BE2C (cell line): Measurements from ENCODE around the gene ECM1.

Experiments used
- DNase-seq: peaks from one replicate; pipeline ENCODE4 v3.0.0-alpha.2; 2020
- H3K27me3 ChIP-seq: fragments of 250-450 bp; sonication (Bioruptor Pico); 2 replicates; pipeline ENCODE4 v1.5.1; 2020; ENCODE audit warnings: mild to moderate bottlenecking
- H3K36me3 ChIP-seq: fragments of 250-450 bp; sonication (Bioruptor Pico); 2 replicates; pipeline ENCODE4 v1.5.1; 2020; ENCODE audit warnings: mild to moderate bottlenecking
- H3K4me1 ChIP-seq: fragments of 250-450 bp; sonication (Bioruptor Pico); 2 replicates; pipeline ENCODE4 v1.5.1; 2020
- H3K4me3 ChIP-seq: 2 replicates; pipeline ENCODE4 v1.5.1; 2011; ENCODE audit warnings: low read depth, low read length
- H3K9me3 ChIP-seq: fragments of 250-450 bp; sonication (Bioruptor Pico); 2 replicates; pipeline ENCODE4 v1.5.1; 2020
- TF ChIP-seq, protein P1 (sequence below): IDR thresholded peaks from 2 replicates; pipeline ENCODE4 v1.5.1; 2012; ENCODE audit warnings: mild to moderate bottlenecking, low read depth, low read length

The ECM1 gene

DNA sequence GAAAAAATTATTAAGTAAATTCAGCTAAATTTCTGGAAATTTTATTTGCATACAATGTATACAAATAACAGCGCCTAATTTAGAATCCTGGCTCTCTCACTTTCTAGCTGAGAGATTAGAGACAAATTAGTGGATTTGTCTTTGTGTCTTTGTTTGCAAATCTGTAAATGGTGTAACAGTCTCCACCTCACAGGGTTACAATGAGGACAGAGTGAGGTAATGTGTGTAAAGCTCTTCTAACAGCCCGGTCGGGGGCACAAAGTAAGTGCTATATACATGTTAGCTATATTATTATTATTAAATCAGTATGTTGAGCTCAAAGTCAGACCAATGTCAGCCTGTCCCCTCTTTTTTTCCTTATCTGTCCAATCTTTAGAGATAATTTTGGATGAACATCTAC lies 36.3 kb downstream of the ECM1 start:
- Histone ChIP-seq H3K9me3 (no peaks in the 10 kb centered on the region), H3K27me3 (no peaks in the 10 kb centered on the region), H3K4me1 (no peaks in the 10 kb centered on the region), H3K36me3 (no peaks in the 10 kb centered on the region), H3K4me3 (no peak overlapping the region)
- TF ChIP-seq, protein P1, sequence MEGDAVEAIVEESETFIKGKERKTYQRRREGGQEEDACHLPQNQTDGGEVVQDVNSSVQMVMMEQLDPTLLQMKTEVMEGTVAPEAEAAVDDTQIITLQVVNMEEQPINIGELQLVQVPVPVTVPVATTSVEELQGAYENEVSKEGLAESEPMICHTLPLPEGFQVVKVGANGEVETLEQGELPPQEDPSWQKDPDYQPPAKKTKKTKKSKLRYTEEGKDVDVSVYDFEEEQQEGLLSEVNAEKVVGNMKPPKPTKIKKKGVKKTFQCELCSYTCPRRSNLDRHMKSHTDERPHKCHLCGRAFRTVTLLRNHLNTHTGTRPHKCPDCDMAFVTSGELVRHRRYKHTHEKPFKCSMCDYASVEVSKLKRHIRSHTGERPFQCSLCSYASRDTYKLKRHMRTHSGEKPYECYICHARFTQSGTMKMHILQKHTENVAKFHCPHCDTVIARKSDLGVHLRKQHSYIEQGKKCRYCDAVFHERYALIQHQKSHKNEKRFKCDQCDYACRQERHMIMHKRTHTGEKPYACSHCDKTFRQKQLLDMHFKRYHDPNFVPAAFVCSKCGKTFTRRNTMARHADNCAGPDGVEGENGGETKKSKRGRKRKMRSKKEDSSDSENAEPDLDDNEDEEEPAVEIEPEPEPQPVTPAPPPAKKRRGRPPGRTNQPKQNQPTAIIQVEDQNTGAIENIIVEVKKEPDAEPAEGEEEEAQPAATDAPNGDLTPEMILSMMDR = no peak
- DNase-seq = no peak

DNA sequence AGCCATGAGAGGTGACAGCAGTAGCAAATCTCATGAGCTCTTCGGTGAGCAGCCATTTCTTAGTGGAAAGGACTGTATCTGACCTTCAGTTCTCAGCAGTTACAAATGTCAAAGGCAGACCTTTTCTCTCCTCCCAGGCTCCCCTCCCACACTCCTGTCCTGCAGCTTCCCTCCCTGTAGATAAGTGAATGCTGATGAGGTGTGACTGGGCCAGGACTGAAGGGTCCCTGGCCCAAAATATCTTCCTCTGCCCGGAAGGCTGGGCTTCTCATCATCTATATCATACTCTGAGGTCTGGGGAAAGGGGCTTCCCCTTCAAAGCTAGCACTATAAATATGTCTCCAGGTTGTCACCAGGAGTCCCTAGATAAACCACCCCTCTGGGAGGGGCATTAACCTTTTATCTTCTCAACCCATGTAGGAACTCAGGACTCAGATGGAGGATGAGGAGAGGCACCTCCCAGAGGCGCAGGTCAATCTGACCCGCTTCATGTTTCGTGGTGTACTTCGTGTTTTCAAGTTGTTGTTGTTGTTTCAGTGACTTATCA lies 37.6 kb downstream of the ECM1 start:
- no peaks in the 10 kb centered on the region for H3K27me3 ChIP-seq
- H3K36me3 ChIP-seq = no peaks in the 10 kb centered on the region
- no peaks in the 10 kb centered on the region for H3K4me1 ChIP-seq
- no peak overlapping the region for H3K4me3 ChIP-seq
- TF ChIP-seq, protein P1 = no peak
- no peaks in the 10 kb centered on the region for H3K9me3 ChIP-seq
- DNase-seq = no peak

DNA sequence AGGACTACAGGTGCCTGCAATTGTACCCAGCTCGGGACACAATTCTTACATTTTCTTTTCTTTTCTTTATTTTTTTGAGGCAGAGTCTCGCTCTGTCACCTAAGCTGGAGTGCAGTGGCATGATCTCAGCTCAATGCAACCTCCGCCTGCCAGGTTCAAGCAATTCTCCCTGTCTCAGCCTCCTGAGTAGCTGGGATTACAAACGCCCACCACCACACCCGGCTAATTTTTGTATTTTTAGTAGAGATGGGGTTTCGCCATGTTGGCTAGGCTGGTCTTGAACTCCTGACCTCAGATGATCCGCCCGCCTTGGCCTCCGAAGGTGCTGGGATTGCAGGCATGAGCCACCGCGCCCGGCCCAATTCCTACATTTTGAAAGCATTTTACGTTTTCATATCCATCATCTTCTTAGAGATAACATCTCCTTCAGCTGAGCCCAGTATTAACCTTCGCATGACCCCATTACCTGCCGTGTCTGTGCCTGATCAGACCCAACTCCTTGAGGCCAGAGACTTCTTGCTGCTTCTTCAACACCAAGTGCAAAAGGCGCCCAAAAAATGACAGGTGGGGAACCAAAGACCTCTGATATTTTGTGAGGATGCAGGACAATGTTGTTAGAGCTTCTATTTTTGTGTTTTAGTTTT lies 38.5 kb downstream of the ECM1 start:
- Histone ChIP-seq H3K4me1 (no peaks in the 10 kb centered on the region), H3K4me3 (no peak overlapping the region), H3K9me3 (no peaks in the 10 kb centered on the region), H3K36me3 (no peaks in the 10 kb centered on the region), H3K27me3 (no peaks in the 10 kb centered on the region)
- no peak for DNase-seq
- TF ChIP-seq, protein P1 = no peak

DNA sequence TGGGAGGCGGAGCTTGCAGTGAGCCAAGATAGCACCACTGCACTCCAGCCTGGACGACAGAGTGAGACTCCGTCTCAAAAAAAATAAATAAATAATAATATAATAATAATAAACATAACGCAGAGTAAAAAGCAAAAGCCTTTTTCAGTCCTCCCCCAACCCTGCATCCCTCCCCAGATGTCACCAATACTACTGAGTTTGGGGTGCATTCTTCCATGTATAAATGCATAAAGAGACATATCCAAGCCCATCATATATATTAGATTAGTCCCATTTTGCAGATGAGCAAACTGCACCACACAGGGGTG lies 40.4 kb downstream of the ECM1 start:
- Histone ChIP-seq H3K36me3 (no peaks in the 10 kb centered on the region), H3K4me3 (peak overlapping the region; percentile 61), H3K9me3 (no peaks in the 10 kb centered on the region), H3K27me3 (no peaks in the 10 kb centered on the region), H3K4me1 (peaks cover 8% of the 10 kb centered on the region)
- DNase-seq = no peak
- TF ChIP-seq, protein P1 = no peak; the same call in 1 of the 2 replicates

DNA sequence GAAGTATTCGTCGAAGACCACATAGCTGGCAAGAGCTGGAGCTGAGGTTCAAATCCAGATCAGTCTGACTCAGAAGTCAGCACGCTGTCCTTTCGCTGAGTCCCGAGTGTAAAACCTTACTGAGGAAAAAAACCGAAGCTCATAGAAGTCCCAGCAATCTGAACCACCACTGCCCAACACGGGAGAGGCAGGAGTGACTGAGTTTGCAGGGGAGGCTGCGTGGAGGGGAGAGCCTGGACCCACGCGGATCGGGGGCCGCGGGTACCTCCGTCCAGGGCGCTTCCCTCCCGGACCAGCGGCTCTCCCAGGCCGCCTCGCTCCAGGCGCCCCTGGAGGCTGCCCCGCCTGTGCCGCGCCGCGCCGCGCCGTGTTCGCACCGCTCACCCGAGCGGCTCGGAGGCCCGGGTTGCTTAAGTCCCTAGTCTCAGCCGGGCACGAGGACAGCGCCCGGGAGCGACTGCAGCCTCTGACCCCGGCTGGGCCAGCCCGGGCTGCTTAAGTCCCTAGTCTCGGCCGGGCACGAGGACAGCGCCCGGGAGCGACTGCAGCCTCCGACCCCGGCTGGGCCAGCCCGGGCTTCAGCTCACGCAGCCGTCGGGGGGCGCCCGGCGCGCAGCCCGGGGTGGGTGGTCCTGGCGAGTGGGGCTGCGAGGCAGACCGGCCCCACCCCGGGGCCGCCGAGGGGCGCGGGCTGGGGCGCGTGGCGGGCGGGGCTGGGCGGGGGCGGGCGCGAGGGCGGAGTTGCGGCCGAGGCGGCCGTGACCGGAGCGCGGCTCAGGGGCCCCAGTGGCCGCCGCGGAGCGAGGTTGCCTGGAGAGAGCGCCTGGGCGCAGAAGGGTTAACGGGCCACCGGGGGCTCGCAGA lies 41.0 kb downstream of the ECM1 start, which contains the start of gene ADAMTSL4:
Gene ADAMTSL4, plus strand, starts transcription at position 777 of the 864 bp plus-strand sequence. CDS start 2,881 bp downstream, outside the sequence.
- Histone ChIP-seq H3K27me3 (no peaks in the 10 kb centered on the region), H3K9me3 (no peaks in the 10 kb centered on the region), H3K36me3 (no peaks in the 10 kb centered on the region), H3K4me3 (peak within 1 kb of the TSS; percentile 61), H3K4me1 (peaks cover 8% of the 10 kb centered on the region)
- TF ChIP-seq, protein P1 = no peak
- DNase-seq = peak; percentile 70
